Subcutaneous abdominal adipose tissue (tissue), 5 donors: ENCODE data around the gene DPYD.

Experiments used
- H3K27ac ChIP-seq: one replicate; pipeline ENCODE4 v1.7.0; 2013; ENCODE audit warnings: low read depth, mild to moderate bottlenecking, inconsistent platforms, low read length, moderate library complexity
- H3K27me3 ChIP-seq, 5 donors: one replicate each; pipeline ENCODE4 v1.7.0; 2013; ENCODE audit warnings: low read length in 5 of 5, inconsistent platforms in 1 of 5; ENCODE audit not compliant: control insufficient read depth in 5 of 5, insufficient read depth in 4 of 5
- H3K36me3 ChIP-seq, 5 donors: one replicate each; pipeline ENCODE4 v1.7.0; 2013; ENCODE audit warnings: low read length in 5 of 5; ENCODE audit not compliant: control insufficient read depth in 5 of 5, insufficient read depth in 5 of 5
- H3K4me1 ChIP-seq, 5 donors: one replicate each; pipeline ENCODE4 v1.7.0; 2013; ENCODE audit warnings: low read length in 5 of 5, mild to moderate bottlenecking in 3 of 5, moderate library complexity in 1 of 5; ENCODE audit not compliant: control insufficient read depth in 5 of 5, insufficient read depth in 5 of 5
- H3K4me3 ChIP-seq, 5 donors: one replicate each; pipeline ENCODE4 v1.7.0; 2013; ENCODE audit warnings: low read length in 5 of 5, low read depth in 1 of 5
- H3K9ac ChIP-seq, 5 donors: one replicate each; pipeline ENCODE4 v1.7.0; 2013; ENCODE audit warnings: low read length in 5 of 5, mild to moderate bottlenecking in 4 of 5, moderate library complexity in 3 of 5
- H3K9me3 ChIP-seq, 5 donors: one replicate each; pipeline ENCODE4 v1.7.0; 2013; ENCODE audit warnings: low read length in 5 of 5; ENCODE audit not compliant: control insufficient read depth in 5 of 5
- donor health status: healthy.
- donor health status: healthy.
- donor health status: healthy.
- donor health status: healthy.
- donor health status: healthy.

DPYD gene

GRCh38 chr1:97190326-97190725, 730.5 kb downstream of the DPYD start:
- H3K9me3 ChIP-seq, result no peaks in the 10 kb centered on the region
- H3K4me3 ChIP-seq, result no peak overlapping the region
- no peaks in the 10 kb centered on the region for H3K27me3 ChIP-seq
- H3K27ac ChIP-seq, result no peak overlapping the region
- peaks cover 0 to 16% (median 9%) of the 10 kb centered on the region in 5 donors for H3K36me3 ChIP-seq
- no peaks in the 10 kb centered on the region for H3K4me1 ChIP-seq
- no peak overlapping the region for H3K9ac ChIP-seq

DNA sequence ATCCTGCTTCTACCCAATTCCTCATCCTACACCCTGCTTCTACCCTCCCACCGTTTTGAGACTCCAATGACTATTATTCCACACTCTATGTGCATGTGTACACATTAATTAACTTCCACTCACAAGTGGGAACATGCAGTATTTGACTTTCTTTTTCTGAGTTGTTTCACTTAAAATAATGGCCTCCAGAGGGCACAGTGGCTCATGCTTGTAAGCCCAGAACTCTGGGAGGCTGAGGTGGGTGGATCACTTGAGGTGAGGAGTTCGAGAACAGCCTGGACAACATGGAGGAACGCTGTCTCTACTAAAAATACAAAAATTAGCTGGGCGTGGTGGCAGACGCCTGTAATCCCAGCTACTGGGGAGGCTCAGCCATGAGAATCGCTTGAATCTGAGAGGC, 734.5 kb downstream of the DPYD start:
- Histone ChIP-seq H3K4me1 (no peaks in the 10 kb centered on the region), H3K9me3 (no peaks in the 10 kb centered on the region), H3K36me3 (peaks cover 0 to under 1% (median 0%) of the 10 kb centered on the region in 5 donors), H3K4me3 (no peak overlapping the region), H3K27me3 (no peaks in the 10 kb centered on the region), H3K9ac (no peak overlapping the region), H3K27ac (no peak overlapping the region)

DNA sequence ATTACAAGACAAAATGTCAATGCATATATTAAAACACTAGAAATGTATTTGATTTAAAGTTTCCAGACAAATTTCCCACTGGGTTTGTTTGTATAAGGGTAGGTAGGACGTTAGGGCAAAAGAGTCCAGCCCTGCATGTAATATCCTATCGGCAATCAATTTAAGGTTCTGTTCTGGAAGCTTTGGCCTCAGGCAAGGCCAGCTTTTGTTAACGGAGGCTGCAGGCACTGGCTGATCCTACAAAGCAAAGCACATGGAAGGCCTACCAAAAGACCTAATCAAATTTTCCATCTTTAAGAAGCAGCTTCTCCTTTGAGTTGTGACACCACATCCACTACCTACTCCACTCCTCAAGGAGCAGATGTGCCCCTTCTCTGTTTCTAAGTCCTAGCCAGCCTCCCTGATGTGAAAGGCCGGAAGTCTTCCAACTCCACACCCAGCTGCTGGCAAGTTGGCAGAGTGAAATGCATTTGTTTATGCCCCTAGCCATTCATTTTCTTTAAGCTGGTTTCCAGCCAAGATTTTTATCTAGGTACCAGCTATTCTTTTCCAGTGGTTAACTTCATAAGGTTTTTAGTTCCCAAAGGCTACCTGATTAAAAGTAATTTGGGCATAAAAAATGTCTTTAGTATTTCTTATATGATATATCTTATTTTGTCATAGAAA, 746.7 kb downstream of the DPYD start:
- no peak overlapping the region for H3K9ac ChIP-seq
- H3K9me3 ChIP-seq, result no peaks in the 10 kb centered on the region
- no peaks in the 10 kb centered on the region for H3K27me3 ChIP-seq
- peaks cover 0 to 7% (median 0%) of the 10 kb centered on the region in 5 donors for H3K36me3 ChIP-seq
- no peaks in the 10 kb centered on the region for H3K4me1 ChIP-seq
- no peak overlapping the region for H3K4me3 ChIP-seq
- no peak overlapping the region for H3K27ac ChIP-seq

GRCh38 chr1:97170300-97170699, 750.5 kb downstream of the DPYD start:
- Histone ChIP-seq H3K36me3 (peaks cover 0 to 5% (median 0%) of the 10 kb centered on the region in 5 donors), H3K4me1 (no peaks in the 10 kb centered on the region), H3K9ac (no peak overlapping the region), H3K27ac (no peak overlapping the region), H3K27me3 (no peaks in the 10 kb centered on the region), H3K9me3 (no peaks in the 10 kb centered on the region), H3K4me3 (no peak overlapping the region)

DNA sequence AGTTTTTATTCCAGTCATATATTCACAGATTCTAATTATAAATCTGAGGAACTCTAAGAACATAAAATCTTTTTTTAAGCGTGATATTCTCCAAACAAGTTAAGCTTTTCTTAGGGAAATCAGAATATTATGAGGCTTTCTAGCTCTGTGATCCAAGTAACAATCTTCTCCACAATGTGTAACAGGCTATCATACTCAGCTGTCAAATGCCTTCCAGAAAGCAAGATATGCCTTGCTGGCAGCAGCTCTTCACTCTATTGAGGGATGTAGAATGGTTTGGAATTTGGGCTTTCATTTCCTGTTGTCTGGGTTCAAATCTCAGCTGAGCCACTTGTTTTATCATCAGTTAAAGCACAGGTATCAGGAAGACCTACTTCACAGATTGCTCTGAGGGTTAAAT, 752.8 kb downstream of the DPYD start:
- Histone ChIP-seq H3K9ac (no peak overlapping the region), H3K36me3 (peaks cover 0 to 5% (median 0%) of the 10 kb centered on the region in 5 donors), H3K27ac (no peak overlapping the region), H3K9me3 (peaks cover 0 to 11% (median 5%) of the 10 kb centered on the region in 5 donors), H3K4me3 (no peak overlapping the region), H3K4me1 (no peaks in the 10 kb centered on the region), H3K27me3 (no peaks in the 10 kb centered on the region)

GRCh38 chr1:97167246-97167645, 753.6 kb downstream of the DPYD start:
- Histone ChIP-seq H3K36me3 (peaks cover 0 to 5% (median 0%) of the 10 kb centered on the region in 5 donors), H3K9me3 (peaks cover 0 to 11% (median 5%) of the 10 kb centered on the region in 5 donors), H3K9ac (no peak overlapping the region), H3K4me3 (no peak overlapping the region), H3K4me1 (no peaks in the 10 kb centered on the region), H3K27me3 (no peaks in the 10 kb centered on the region), H3K27ac (no peak overlapping the region)

GRCh38 chr1:97166626-97167025, 754.2 kb downstream of the DPYD start:
- Histone ChIP-seq H3K9ac (no peak overlapping the region), H3K4me1 (no peaks in the 10 kb centered on the region), H3K27ac (no peak overlapping the region), H3K9me3 (peaks cover 0 to 11% (median 5%) of the 10 kb centered on the region in 5 donors), H3K36me3 (peaks cover 0 to 5% (median 0%) of the 10 kb centered on the region in 5 donors), H3K4me3 (no peak overlapping the region), H3K27me3 (no peaks in the 10 kb centered on the region)

GRCh38 chr1:97164276-97164639, 756.6 kb downstream of the DPYD start:
- no peak overlapping the region for H3K9ac ChIP-seq
- H3K4me1 ChIP-seq, result peaks cover 0 to 6% (median 0%) of the 10 kb centered on the region in 5 donors
- H3K27ac ChIP-seq, result no peak overlapping the region
- H3K27me3 ChIP-seq, result no peaks in the 10 kb centered on the region
- no peaks in the 10 kb centered on the region for H3K36me3 ChIP-seq
- no peak overlapping the region for H3K4me3 ChIP-seq
- peaks cover 0 to 11% (median 5%) of the 10 kb centered on the region in 5 donors for H3K9me3 ChIP-seq

DNA sequence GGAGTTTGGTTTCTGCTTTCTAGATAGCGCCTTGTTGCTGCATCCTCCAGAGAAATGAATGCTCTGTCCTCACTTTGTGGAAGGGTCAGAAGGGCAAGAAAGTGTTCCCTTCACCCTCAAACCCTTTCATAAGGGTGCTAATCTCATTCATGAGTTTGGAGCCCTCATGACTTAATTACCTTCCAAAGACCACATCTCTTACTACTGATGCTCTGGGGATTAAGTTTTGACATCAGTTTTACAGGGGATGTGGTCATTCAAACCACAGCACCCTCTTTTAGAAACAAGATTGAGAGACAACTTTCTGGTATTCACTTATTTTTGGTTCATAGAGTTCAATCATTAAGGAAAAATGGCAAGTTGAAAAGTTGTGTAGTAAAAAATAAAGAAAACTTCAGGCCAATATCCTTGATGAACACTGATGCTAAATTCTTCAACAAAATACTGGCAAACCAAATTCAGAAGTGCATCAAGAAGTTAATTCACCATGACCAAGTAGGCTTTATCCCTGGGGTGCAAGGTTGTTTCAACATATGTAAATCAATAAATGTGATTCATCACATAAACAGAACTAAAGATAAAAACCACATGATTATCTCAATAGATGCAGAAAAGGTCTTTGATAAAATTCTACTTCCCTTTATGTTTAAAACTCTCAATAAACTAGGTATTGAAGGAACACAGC, 757.1 kb downstream of the DPYD start:
- Histone ChIP-seq H3K27me3 (no peaks in the 10 kb centered on the region), H3K9me3 (peaks cover 0 to 11% (median 5%) of the 10 kb centered on the region in 5 donors), H3K4me1 (peaks cover 0 to 6% (median 0%) of the 10 kb centered on the region in 5 donors), H3K4me3 (no peak overlapping the region), H3K36me3 (no peaks in the 10 kb centered on the region), H3K27ac (no peak overlapping the region), H3K9ac (no peak overlapping the region)

DNA sequence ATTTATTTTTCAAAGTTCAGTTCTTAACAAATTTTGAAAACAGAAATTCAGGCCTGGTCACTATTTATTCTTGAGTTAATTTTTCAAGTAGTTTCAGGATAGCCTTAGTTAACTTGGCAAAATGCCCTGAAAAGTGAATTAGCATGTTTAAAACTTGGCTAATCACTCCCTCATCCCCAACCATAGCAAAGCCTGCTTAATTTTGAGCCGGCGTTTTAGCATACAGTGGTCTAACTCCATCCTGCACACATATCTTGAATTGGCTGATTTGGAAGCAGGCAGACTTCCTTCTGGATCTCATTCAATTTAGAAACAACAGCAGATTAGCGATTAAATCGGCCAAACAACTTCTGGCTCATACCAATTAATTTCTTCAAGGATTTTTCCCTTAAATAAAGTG, 760.0 kb downstream of the DPYD start:
- Histone ChIP-seq H3K4me3 (no peak overlapping the region), H3K4me1 (peaks cover 0 to 6% (median 0%) of the 10 kb centered on the region in 5 donors), H3K27ac (no peak overlapping the region), H3K36me3 (no peaks in the 10 kb centered on the region), H3K9me3 (peaks cover 0 to 11% (median 5%) of the 10 kb centered on the region in 5 donors), H3K27me3 (no peaks in the 10 kb centered on the region), H3K9ac (no peak overlapping the region)
